ENCODE measurements around the gene MLH3.
"Not testable (repeated sequence)": the region's sequence is repeated elsewhere in the genome, so short reads cannot be mapped to it uniquely, and the experiment has no call there.

MLH3 gene

DNA sequence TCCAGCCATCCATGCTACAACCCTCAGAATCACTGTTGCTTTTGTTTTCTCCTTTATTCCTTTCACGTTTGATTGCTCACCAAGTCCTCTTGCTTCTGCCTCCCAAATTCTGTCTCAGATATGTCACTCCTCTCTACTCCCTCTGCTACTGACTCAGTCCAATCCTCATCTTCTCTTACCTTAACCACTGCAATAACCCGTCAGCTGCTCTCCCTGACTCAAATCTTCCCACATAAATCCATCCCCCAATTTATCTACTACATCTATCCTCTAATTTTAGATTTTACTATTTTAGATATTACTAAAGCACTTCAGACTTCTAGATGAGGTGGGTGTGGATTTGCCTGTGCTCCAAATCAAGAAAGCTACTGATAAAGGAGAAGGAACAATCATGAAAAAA is 25.4 kb downstream of the MLH3 start:
- DNase-seq (ENCODE audit: low read depth), result no peak

DNA sequence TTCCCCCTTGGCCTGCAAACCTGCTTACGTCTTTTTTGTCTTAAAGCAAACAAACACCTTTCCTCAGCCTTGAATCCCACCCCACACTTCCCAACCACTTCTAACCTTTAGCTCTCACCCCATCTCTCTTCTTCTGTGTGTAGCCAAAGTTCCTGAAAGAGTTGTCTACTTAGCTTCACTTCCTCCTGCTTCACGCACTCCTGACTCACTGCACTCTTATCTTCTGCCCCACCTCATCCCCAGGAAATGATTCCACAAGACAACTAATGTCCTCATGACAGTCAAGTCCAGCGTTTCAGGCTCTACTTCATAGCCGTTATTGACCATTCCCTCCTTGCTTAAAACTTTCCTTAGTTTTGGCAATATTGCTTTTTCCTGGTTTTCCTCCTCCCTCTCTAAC is 26.2 kb downstream of the MLH3 start:
- DNase-seq (ENCODE audit: low read depth), result no peak

DNA sequence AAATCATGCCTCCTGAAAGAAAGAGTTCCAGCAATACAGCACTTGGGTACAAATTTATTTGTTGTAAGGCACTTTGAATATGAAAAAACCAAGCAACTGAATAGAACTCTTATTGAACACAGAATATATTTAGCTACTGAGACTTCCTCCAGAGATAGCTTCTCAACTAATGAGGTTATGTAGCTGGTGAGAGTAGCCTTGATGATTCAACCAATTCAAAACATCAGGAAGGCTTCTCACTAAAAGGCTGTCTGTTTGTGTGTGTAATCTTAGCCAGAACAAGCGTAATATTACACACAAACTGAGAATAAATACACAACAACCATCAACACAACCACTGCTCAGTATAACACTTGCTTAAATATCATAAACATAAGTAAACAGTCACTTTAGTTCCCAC is 28.2 kb downstream of the MLH3 start:
- DNase-seq (ENCODE audit: low read depth), result no peak

DNA sequence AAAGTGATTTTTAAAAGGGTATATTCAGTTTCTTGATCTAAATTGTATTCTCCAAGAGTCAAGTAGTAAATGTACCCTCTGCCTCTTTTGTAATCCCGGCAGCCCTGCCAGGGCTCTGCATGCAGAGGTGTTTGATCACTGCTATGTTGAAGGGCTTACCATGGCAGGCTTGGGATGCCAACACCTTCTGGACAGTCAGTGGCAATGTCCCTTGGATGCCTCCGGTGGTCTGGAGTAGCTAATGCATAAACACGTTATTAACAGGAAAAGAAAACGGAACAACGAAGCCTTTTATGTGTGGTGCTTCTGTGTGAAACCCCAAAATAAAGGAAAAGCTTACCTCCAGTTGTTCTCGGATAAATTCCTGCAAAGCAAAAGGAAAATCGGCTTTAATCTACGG is 28.6 kb downstream of the MLH3 start:
- no peak for DNase-seq (ENCODE audit: low read depth)

DNA sequence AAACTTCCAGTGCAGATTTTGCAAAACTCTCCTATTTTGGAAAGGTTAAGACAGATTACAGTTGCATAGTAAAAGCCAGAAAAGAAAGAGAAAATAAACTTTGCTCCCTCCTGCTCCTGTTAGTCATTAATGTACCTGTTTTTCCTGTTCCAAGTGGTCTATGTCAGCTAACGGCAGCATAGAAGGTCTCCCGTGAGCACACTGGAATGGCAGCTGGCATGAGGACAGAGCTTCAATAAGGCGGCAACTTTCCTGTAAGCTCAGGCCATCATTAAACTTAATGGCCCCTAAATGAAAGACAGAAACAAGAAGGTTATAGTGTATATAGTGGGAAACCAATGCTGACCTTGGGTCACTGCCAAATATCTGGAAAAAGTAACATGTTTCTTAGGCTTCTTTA is 32.6 kb downstream of the MLH3 start:
- no peak for DNase-seq (ENCODE audit: low read depth)

DNA sequence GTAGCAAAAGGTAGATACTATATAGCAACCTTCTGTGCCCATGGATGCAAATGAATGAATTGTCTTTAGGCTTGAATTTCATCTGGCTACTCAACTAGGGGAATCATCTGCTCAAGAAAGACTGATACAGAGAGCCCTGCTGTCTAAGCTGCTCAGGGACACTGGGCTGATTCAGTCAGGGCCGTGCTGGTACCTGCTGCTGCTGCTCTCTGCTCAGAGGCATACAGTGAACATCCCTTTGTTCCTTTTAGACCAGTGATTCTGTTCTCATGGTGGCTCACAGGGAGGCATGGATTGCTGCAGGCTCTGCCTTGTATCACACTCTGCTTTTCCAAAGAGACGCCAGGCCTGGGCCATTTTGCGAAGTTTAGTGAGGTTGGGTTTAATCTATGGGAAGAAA is 34.5 kb downstream of the MLH3 start:
- DNase-seq (ENCODE audit: low read depth), result no peak

DNA sequence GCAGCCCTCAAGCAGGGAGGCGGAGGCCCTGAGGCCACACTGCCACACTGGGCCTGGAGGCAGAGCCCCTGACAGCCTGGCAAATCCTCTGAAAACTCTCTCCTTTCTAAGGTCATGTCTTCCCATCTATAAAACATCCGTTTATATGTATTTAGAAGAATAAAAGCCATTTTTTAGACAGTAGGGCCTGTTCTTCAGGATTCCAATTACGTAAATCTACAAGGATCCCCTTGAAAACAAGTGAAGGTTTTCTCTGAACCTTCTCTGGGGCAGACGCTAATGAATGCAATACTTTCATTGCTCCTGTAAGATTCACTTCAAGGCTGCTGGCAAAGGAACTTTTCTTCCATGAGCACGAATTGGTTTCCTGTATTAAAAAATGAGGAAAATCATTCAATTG is 35.8 kb downstream of the MLH3 start:
- DNase-seq (ENCODE audit: low read depth), result no peak

DNA sequence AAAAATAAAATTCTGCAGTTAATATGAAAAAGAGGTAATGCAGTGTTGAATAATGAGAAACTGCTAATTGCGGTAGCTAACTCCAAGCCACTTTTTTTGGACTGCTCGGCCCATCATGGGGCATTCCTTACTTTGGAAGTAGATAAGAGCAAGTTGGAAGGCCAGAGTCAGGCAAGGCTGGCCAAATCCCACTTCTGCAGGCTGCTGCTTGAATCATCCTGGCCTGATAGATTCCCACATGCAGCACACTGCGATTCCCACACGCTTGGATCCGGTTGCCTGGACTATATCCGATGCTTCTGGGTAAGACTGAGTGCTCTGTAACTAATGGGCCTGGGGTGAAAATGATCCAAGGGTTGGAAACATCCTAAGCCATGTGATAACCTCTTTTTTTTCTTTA is 38.0 kb downstream of the MLH3 start:
- no peak for DNase-seq (ENCODE audit: low read depth)

DNA sequence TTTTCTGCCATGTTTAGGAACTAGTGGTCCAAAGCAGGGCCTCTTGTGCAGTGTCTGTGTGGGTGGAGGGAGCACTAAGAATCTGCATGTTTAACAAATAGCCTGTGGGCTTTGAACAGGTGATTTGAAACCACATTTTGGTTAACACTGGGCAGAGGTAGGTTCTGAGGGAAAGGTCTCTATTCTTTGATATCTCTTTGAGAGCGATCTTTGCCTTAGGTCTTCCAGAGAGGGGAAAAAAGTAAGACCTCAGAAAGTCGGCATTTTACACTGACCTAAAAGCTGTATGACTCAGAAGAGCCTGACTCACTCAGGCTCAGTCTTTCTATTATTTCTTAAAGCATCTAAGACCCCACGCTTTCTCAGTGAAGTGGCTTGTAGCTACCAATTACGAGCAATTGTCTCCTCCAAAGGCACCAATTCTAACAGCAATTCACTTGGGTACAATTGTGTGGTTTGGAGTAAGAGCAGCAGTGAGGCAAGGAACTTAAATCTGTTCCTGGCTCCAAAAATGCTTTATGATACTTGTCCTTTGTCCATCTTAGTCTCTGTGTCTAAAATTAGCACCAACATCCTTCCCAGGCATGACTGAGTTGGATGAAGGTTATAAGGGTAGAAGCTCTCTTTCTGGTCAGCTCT is 39.8 kb downstream of the MLH3 start:
- peak; percentile 2 for DNase-seq (ENCODE audit: low read depth)

DNA sequence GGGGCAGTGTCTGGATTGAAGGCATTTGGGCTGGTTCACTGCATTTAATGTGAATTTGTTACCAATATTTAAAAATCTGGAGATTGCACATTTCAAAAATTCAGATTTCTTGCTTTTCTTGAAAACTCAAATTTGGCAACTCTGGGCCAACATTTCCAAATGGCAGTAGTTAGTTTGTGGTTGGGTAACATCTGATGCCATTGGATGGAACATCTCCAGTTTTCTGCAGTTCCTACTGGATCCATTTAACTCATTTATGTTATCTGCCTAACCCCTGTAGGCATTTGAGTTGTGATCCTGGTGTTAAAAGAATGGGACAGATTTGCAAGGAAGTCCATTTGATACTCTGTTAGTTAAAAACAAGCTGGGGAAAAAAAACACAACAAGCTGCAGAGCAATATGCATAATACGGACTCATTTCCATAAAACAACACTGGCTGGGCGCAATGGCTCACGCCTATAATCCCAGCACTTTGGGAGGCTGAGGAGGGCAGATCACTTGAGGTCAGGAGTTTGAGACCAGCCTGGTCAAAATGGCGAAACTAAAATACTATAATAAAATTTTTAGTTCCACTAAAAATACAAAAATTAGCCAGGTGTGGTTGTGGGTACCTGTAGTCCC is 40.7 kb downstream of the MLH3 start:
- DNase-seq (ENCODE audit: low read depth), result no peak

DNA sequence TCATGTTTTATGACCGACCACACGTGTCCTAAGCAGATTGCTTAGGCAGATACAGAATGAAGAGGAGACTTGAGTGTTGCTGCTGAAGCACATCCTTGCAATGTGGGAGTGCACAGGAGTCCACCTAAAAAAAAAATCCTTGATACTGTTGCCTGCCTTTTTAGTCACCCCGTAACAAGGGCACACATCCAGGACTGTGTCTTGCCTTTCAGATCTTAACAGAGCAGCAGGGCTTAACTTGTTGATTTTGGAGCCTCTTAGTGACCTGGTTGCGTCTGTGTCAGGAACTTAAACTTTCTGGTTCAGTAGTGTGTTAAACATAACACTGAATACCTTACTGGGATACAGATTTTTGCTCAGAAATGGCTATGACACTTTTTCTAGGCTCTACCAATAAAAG is 42.1 kb downstream of the MLH3 start:
- no peak for DNase-seq (ENCODE audit: low read depth)

DNA sequence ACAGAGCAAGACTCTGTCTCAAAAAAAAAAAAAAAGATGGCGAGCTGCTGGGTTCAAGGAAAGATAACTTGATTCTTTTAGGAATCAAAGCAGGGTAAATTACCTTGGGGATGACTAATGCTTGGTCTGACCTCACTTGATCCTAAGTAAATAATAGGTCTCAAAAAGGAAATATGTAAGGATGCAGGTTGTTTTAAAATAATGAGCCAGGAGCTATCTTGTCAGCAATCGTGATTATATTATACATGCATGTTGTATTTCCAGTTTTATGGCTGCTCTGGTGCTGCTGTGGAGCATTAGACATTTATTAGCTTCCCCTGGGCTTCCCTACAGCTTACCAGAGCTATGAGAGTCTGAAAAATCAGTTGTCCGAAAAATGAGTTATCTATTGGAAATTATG is 45.9 kb downstream of the MLH3 start:
- no peak for DNase-seq (ENCODE audit: low read depth)

DNA sequence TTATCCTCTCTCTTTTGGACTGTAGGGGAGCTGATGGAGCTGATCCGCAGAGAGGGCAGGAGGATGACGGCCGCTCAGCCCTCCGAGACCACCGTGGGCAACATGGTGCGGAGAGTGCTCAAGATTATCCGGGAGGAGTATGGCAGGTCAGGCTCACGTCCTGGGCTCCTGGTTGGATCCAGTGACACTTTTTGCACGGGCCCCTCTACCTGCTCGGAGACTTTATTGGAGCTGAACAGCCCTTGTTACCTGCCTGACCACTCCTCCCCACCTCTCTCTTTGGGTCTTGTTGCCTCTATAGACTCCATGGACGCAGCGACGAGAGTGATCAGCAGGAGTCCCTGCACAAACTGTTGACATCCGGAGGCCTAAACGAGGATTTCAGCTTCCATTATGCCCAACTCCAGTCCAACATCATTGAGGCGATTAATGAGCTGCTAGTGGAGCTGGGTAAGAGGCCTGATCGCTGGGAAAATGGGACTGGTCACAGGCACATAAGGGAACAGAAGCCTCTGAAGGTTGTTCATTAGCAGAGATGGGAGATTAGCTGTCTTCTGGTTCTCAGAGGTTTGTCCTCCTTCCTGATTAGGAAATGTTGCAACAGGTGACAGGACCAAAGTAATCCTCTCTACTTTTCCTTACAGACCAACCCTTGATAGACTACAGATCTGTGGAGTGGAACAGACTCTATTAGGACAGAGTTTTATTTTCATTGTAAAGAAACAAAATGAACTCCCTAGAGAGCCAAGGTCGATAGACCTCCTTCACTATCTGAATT is 47.8 kb downstream of the MLH3 start:
- no peak for DNase-seq (ENCODE audit: low read depth)

DNA sequence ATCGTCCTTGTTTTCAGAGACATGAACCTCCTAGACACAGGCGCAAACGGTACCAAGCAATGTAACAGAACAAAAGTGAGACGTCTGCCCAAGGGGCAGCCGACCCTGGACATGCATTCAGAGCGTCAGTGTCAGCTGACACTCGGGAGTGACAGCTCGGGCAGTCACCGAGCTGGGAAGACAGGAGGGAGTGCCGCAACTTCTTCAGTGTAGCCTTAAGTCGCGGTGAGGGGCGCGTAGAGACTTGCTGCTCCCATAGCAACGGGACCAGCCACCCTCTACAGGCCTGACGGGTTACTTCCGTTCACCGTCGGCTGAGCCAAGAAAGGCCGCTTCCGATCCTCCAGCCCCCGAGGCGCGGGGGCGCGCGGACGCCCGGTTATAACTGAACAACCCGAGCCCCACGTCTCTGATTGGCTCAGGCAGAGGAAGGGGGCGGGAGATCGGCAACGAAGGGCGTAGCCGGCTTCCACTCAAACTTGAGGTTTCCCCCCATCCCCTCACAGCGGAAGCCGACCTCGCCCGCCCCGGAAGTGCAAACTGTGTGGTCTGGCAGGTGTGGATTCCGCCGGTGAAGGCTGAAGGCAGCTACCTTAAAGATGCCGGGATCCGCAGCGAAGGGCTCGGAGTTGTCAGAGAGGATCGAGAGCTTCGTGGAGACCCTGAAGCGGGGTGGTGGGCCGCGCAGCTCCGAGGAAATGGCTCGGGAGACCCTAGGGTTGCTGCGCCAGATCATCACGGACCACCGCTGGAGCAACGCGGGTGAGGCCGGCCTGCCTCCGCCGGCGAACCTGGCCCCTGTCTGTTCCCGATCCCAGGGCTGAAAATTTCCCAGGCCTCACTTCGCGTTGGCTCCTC is 48.6 kb downstream of the MLH3 start, which contains the start of gene EIF2B2:
Gene EIF2B2, plus strand, starts transcription at position 530 of the 858 bp plus-strand sequence. Its CDS starts 70 bp downstream, at position 600.
- peak; percentile 99 for DNase-seq (ENCODE audit: low read depth)

DNA sequence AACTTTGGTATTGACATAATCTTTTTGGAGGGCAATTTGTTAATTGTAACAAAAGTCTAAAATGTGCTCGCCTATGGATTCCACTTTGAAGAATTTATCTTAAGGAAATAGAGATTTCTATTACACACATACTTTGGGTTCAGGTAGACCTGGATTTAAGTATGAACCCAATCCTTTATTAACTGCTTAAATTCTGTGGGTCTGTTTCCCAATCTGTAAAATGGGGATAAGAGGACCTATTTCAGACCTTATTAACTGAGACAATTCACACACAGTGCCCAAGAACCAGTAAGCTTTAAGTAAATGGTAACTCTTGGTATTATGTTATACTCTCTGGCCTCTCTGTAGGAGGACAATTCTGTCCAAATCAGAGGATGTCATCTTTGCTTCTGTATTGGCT is 49.4 kb downstream of the MLH3 start:
- no peak for DNase-seq (ENCODE audit: low read depth)

DNA sequence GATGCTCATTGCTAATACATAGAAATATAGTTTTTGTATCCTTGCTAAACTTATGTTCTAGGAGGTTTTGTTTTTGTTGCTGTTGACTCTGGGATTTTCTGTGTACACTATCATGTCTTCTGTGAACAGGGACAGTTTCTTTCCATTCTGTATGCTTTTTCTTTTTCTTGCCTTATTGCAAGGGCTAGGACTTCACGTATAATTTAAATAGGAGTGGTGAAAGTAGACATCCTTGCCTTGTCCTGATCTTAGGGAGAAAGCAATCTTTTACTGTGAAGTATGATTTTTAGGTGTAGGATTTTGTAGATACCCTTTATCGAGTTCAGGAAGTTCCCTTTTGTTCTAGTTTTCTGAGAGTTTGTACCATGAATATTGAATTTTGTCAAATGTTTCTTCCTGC is 50.0 kb downstream of the MLH3 start:
- DNase-seq (ENCODE audit: low read depth), result no peak

DNA sequence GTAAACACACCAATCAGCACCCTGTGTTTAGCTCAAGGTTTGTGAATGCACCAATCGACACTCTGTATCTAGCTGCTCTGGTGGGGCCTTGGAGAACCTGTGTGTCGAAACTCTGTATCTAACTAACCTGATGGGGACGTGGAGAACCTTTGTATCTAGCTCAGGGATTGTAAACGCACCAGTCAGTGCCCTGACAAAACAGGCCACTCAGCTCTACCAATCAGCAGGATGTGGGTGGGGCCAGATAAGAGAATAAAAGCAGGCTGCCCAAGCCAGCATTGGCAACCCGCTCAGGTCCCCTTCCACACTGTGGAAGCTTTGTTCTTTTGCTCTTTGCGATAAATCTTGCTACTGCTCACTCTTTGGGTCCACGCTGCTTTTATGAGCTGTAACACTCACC is 55.5 kb downstream of the MLH3 start:
- not testable (repeated sequence) for DNase-seq (ENCODE audit: low read depth)

DNA sequence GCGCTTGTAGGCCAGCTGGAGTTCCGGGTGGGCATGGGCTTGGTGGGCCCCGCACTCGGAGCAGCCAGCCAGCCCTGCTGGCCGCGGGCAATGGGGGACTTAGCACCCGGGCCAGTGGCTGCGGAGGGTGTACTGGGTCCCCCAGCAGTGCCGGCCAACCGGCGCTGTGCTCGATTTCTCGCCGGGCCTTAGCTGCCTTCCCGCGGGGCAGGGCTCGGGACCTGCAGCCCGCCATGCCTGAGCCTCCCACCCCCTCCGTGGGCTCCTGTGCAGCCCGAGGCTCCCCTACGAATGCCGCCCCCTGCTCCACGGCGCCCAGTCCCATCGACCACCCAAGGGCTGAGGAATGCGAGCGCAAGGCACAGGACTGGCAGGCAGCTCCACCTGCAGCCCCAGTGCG is 57.1 kb downstream of the MLH3 start:
- DNase-seq (ENCODE audit: low read depth), result not testable (repeated sequence)

DNA sequence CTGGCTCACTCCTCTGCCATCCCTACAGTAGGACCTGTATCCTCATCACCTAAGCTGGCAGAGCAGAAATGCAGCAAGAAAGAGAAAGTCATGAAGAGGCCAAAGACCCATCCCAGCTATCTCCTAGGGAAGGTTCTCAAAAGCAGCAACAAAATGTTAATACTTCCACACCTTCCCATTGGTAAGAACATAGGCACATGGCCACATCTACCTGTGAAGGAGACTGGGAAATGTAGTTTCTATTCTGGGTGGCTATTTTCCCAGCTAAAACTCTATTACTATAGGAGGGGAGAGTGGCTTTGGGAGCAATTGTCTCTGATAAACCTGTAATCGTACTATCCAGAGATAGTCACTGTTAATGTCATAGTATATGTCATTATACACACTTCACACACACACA is 62.3 kb downstream of the MLH3 start:
- no peak for DNase-seq (ENCODE audit: low read depth)

DNA sequence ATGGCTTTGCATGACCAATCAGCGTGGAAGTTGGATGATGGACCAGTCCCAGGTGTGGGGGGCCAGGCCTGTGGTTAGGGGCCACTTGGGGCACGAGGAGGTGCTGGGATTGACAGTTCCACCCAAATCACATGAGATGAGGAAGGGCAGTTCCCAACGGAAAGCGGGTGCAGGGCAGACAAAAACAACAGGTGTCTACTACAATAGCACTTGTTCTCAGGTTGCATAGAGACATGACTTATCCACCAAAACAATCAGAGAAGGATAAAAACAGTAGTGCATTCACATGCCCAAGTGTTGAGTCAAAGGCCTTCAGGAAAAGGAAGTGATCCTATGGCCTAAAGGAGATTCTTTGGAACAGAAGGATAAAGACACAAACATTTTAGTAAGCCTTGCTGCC is 63.1 kb downstream of the MLH3 start:
- no peak for DNase-seq (ENCODE audit: low read depth)

DNA sequence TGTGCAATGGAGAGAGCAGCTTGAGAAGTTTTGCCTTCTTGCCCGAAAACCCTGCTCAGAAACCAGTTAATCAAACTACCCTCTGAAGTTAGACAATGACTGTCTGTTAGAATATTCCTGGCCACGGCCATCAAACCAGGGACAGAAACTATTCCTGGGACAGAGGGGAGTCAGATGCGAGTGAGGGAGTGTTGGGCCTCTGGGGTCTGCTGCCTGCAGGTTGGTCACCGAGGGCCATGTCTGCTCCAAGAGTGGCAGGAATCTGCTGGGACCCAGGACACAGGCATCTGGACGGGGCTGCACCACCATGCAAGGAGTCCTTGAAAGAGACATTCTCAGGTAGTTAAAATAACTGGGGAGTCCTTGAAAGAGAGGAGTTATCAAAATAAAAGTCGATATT is 65.5 kb downstream of the MLH3 start:
- no peak for DNase-seq (ENCODE audit: low read depth)

DNA sequence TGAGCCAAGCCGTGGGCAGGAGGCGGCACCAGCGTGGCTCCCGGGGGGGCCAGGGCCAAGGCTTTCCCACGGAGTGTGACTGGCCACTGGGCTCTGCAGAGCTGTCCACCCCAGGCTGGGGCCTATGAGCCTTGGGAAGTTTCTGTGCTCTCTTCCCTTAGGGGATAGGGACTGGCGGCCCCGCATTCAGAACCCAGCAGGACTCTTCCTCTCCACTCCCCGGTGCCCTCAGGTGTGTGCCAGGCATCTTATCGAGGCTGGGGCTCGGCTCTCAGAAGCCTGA is 66.3 kb downstream of the MLH3 start:
- DNase-seq (ENCODE audit: low read depth), result no peak

All from activated T-cell treated with anti-CD3 and anti-CD28 coated beads for 48 hours (primary cell).